IMR-90 (cell line): ENCODE data around the gene FXYD6. TPM values are rescaled to one million over a fixed set of nuclear protein-coding genes. Genes with fewer than 3 reads are reported as not detected.

Source experiments
- ATAC-seq: fragments of 200-7000 bp; cut with Tn5 transposase; 2 replicates; pipeline ENCODE4 v1.9.1; 2020; ENCODE audit warnings: low read depth, mild to moderate bottlenecking, moderate library complexity
- BruUV-seq: library from RNA; stranded (reverse); fragments of 400-500 nt; replicated peaks from 2 replicates; lab custom pipeline; 2021; lab: Mats Ljungman, UMichigan
- CTCF ChIA-PET: fragments of 300-600 bp; formaldehyde crosslinking; extraction: SDS; loops from one replicate; lab custom pipeline; 2021; ENCODE audit warnings: antibody characterized with exemption; lab: Yijun Ruan, JAX
- POLR2A ChIA-PET: fragments of 300-600 bp; sonication (Branson Sonifier 250); formaldehyde crosslinking; loops from one replicate; lab custom pipeline; 2022; ENCODE audit warnings: antibody characterized with exemption; ENCODE audit not compliant: unreplicated experiment; lab: Charles Lee
- DNase-seq: peaks from one replicate; pipeline ENCODE4 v3.0.0; 2013
- H2AFZ ChIP-seq: replicated peaks from 2 replicates; pipeline ENCODE3; 2013; ENCODE audit warnings: low read length, mild to moderate bottlenecking; ENCODE audit not compliant: poor library complexity
- H2AK5ac ChIP-seq: 2 replicates; pipeline ENCODE4 v1.6.1; 2013; ENCODE audit warnings: low read depth, low read length, inconsistent platforms
- H2AK9ac ChIP-seq: replicated peaks from 2 replicates; pipeline ENCODE3; 2013; ENCODE audit warnings: mild to moderate bottlenecking, low read depth, low read length, moderate library complexity; ENCODE audit not compliant: poor library complexity
- H2BK120ac ChIP-seq: 2 replicates; pipeline ENCODE4 v1.6.1; 2013; ENCODE audit warnings: low read depth, low read length, inconsistent platforms
- H2BK15ac ChIP-seq: 3 replicates; pipeline ENCODE4 v1.6.1; 2013; ENCODE audit warnings: low read depth, low read length, inconsistent platforms
- H2BK20ac ChIP-seq: 2 replicates; pipeline ENCODE4 v1.6.1; 2013; ENCODE audit warnings: low read depth, mild to moderate bottlenecking, inconsistent platforms, low read length, moderate library complexity
- H2BK5ac ChIP-seq: 2 replicates; pipeline ENCODE4 v1.6.1; 2013; ENCODE audit warnings: mild to moderate bottlenecking, low read depth, low read length, inconsistent platforms; ENCODE audit not compliant: poor library complexity, severe bottlenecking
- H3K14ac ChIP-seq: replicated peaks from 2 replicates; pipeline ENCODE4 v1.6.1; 2013; ENCODE audit warnings: low read depth, low read length, inconsistent platforms
- H3K18ac ChIP-seq: 2 replicates; pipeline ENCODE4 v1.6.1; 2013; ENCODE audit warnings: low read depth, low read length, control low read depth
- H3K23ac ChIP-seq: 2 replicates; pipeline ENCODE4 v1.6.1; 2013; ENCODE audit warnings: low read depth, low read length, inconsistent platforms
- H3K27ac ChIP-seq: 2 replicates; pipeline ENCODE4 v1.5.1; 2013; ENCODE audit warnings: mild to moderate bottlenecking, control low read depth, low read length; ENCODE audit not compliant: insufficient read depth
- H3K27me3 ChIP-seq: 2 replicates; pipeline ENCODE4 v1.6.1; 2013; ENCODE audit warnings: low read length; ENCODE audit not compliant: control insufficient read depth, insufficient read depth
- H3K36me3 ChIP-seq: 2 replicates; pipeline ENCODE4 v1.6.1; 2013; ENCODE audit warnings: low read length, mixed read lengths; ENCODE audit not compliant: control insufficient read depth, insufficient read depth
- H3K4ac ChIP-seq: 2 replicates; pipeline ENCODE4 v1.6.1; 2013; ENCODE audit warnings: low read depth, low read length, inconsistent platforms
- H3K4me1 ChIP-seq: 2 replicates; pipeline ENCODE4 v1.6.1; 2013; ENCODE audit warnings: low read length, mixed read lengths; ENCODE audit not compliant: control insufficient read depth, insufficient read depth
- H3K4me2 ChIP-seq: 2 replicates; pipeline ENCODE4 v1.6.1; 2013; ENCODE audit warnings: low read depth, mild to moderate bottlenecking, control low read depth, low read length, moderate library complexity
- H3K4me3 ChIP-seq: 2 replicates; pipeline ENCODE4 v1.5.1; 2013; ENCODE audit warnings: low read depth, mild to moderate bottlenecking, control low read depth, low read length, moderate library complexity; ENCODE audit not compliant: insufficient read depth
- H3K56ac ChIP-seq: 2 replicates; pipeline ENCODE4 v1.6.1; 2013; ENCODE audit warnings: low read length, inconsistent platforms; ENCODE audit not compliant: insufficient read depth; ENCODE audit errors: extremely low read depth
- H3K79me1 ChIP-seq, 2 experiments: 2 replicates each; pipeline ENCODE4 v1.6.1; 2013; ENCODE audit warnings: low read length in 2 of 2, inconsistent platforms in 1 of 2, low read depth in 1 of 2
- H3K9ac ChIP-seq: 2 replicates; pipeline ENCODE4 v1.6.1; 2013; ENCODE audit warnings: low read depth, low read length, control low read depth
- H3K9me1 ChIP-seq: 2 replicates; pipeline ENCODE4 v1.6.1; 2013; ENCODE audit warnings: low read length, inconsistent platforms; ENCODE audit not compliant: insufficient read depth
- H3K9me3 ChIP-seq: 2 replicates; pipeline ENCODE4 v1.6.1; 2013; ENCODE audit warnings: low read length; ENCODE audit not compliant: control insufficient read depth, insufficient read depth
- H4K20me1 ChIP-seq: 2 replicates; pipeline ENCODE4 v1.6.1; 2013; ENCODE audit warnings: low read length, inconsistent platforms; ENCODE audit not compliant: insufficient read depth
- H4K5ac ChIP-seq: 2 replicates; pipeline ENCODE4 v1.6.1; 2013; ENCODE audit warnings: mild to moderate bottlenecking, low read depth, low read length, control low read depth
- H4K8ac ChIP-seq, 2 experiments: 2 replicates each; pipeline ENCODE4 v1.6.1; 2013; ENCODE audit warnings: low read depth in 2 of 2, low read length in 2 of 2, control low read depth in 1 of 2, inconsistent platforms in 1 of 2
- H4K91ac ChIP-seq: 2 replicates; pipeline ENCODE4 v1.6.1; 2013; ENCODE audit warnings: low read depth, low read length, inconsistent platforms; ENCODE audit not compliant: insufficient read depth
- SMC3 ChIP-seq: fragments of 150-350 bp; IDR thresholded peaks from 2 replicates; pipeline ENCODE4 v1.6.1; 2016; ENCODE audit warnings: low read depth, mild to moderate bottlenecking, antibody characterized with exemption, low read length, moderate library complexity
- WGBS, 2 experiments: methylation state at CpG; one replicate each; pipeline versions ENCODE4 v1.1.5 to v1.1.7; 2013; ENCODE audit warnings: missing lambda C conversion rate in 2 of 2; ENCODE audit not compliant: insufficient read length in 1 of 2; ENCODE audit errors: extremely low coverage in 2 of 2; 5-methylcytosine and 5-hydroxymethylcytosine counted together
- dilution Hi-C: fragments of 300-500 bp; cut with HindIII; formaldehyde crosslinking; loops from one replicate; pipeline ENCODE4 v1.14.3; 2018; ENCODE audit warnings: low sequenced_read_pairs; ENCODE audit not compliant: unreplicated experiment
- in situ Hi-C: fragments of 300-500 bp; cut with MboI; formaldehyde crosslinking; loops from 3 replicates; pipeline ENCODE4 v1.14.3; 2019; ENCODE audit warnings: low sequenced_read_pairs, inconsistent platforms, mixed read lengths
- intact Hi-C: fragments of 100-400 bp; cut with micrococcal nuclease; formaldehyde crosslinking; loops from 2 replicates; pipeline ENCODE4 v1.10.0; 2022
- polyA plus RNA-seq, 3 experiments: library from polyadenylated mRNA; depleted of rRNA; stranded (reverse); fragments of >200 nt; gene quantifications; 2 replicates each; pipeline ENCODE4 v1.2.3, GENCODE V29; 2012; ENCODE audit warnings: low replicate concordance in 1 of 3
- total RNA-seq: library from RNA; depleted of rRNA; stranded (reverse); fragments of >200 nt; gene quantifications from 2 replicates; pipeline ENCODE4 v1.2.3, GENCODE V29; 2012

The FXYD6 gene
- total and polyA plus RNA-seq, 2 of the 4 experiments (the other 2 are of a cell fraction), result 0.32 TPM; not detected in 1

GRCh38 chr11:117841551-117842031 lies 34.9 kb downstream of the FXYD6 start:
- 100% methylated on average over 1 of the region's 7 CpGs; no CpG with 5 or more reads in 1 of the 2 experiments for WGBS, 2 experiments
- in situ Hi-C loops, result loop anchor here (5.0 kb wide), 1 partner anchor 106 kb away; no protein-coding TSS in a partner anchor
- CTCF ChIA-PET, result interaction anchor here (0.6 to 2.4 kb wide), 3 partner anchors 9 to 106 kb away, joined by 3 to 12 read pairs (median 3); no protein-coding TSS in a partner anchor

More at GRCh38 chr11:117841551-117842031, 34.9 kb downstream of the FXYD6 start:
- Histone ChIP-seq H4K5ac (no peak overlapping the region), H2BK15ac (no peak overlapping the region), H4K20me1 (no peaks in the 10 kb centered on the region), H3K27me3 (peaks cover 20% of the 10 kb centered on the region), H4K8ac (no peak overlapping the region), H3K18ac (no peak overlapping the region), H2AFZ (no peak overlapping the region), H2BK5ac (no peak overlapping the region), H3K9ac (no peak overlapping the region), H2AK5ac (no peak overlapping the region), H3K9me3 (no peaks in the 10 kb centered on the region), H3K23ac (no peak overlapping the region), H3K56ac (no peak overlapping the region), H2AK9ac (peak overlapping the region; percentile 5), H3K4ac (no peak overlapping the region), H3K4me2 (no peak overlapping the region), H3K4me1 (no peaks in the 10 kb centered on the region), H3K27ac (no peak overlapping the region), H3K4me3 (no peak overlapping the region), H4K91ac (no peak overlapping the region), H2BK120ac (no peak overlapping the region), H3K36me3 (no peaks in the 10 kb centered on the region), H3K14ac (no peak overlapping the region), H3K9me1 (no peaks in the 10 kb centered on the region), H3K79me1 (no peaks in the 10 kb centered on the region), H2BK20ac (no peak overlapping the region)
- BruUV-seq, result no TSS peak
- DNase-seq (no peak), ATAC-seq (no peak)
- POLR2A ChIA-PET, result no interaction called here
- no peak for TF ChIP-seq SMC3
- intact Hi-C loops, result no loop called here
- dilution Hi-C loops, result no loop called here
